GM18870 (cell line): ENCODE data around the gene NOL9.
"Not testable (repeated sequence)": the region's sequence is repeated elsewhere in the genome, so short reads cannot be mapped to it uniquely, and the experiment has no call there.

Source experiments
- ATAC-seq: cut with Tn5 transposase; IDR thresholded peaks from one replicate; pipeline ENCODE4 v1.9.1; 2021; ENCODE audit warnings: moderate library complexity; ENCODE audit not compliant: unreplicated experiment

NOL9 gene

GRCh38 chr1:6574025-6574620 lies 19.8 kb upstream of the NOL9 start:
- ATAC-seq: no peak

GRCh38 chr1:6572653-6573383 lies 18.5 kb upstream of the NOL9 start:
- ATAC-seq: no peak

DNA sequence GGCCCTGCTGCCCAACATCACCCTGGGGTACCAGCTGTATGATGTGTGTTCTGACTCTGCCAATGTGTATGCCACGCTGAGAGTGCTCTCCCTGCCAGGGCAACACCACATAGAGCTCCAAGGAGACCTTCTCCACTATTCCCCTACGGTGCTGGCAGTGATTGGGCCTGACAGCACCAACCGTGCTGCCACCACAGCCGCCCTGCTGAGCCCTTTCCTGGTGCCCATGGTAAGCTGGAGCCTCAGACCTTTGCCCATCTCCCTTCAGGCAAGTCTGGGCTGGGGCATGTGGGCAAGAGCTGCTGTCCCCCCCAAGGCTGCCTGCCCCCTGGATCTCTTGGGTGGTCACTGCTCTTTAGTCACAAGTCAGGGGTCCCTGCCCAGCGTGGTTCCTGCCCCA lies 16.7 kb upstream of the NOL9 start:
- no peak for ATAC-seq

DNA sequence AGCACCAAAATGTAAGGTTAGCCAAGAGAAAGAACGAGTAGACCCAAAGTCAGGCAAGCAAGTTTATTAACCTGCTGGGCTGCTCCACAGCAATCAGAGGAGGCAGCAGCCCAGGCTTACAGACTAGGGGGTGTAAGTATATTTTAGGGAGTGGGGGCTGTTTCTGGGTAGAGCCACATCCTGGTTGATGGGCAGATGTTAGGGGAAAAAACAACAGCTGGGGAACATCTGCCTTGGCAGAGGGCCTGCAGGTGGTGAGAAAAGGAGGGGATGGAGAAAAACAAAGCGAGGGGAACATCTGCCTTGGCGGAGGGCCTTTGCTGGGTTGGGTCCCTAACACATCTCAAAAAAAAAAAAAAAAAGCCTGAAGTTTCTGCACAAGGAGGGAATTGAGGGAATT lies 15.8 kb upstream of the NOL9 start:
- no peak for ATAC-seq

GRCh38 chr1:6569033-6569432 lies 14.7 kb upstream of the NOL9 start:
- no peak for ATAC-seq

GRCh38 chr1:6560267-6560666 lies 6.0 kb upstream of the NOL9 start:
- ATAC-seq: no peak

GRCh38 chr1:6559161-6559560 lies 4.8 kb upstream of the NOL9 start:
- not testable (repeated sequence) for ATAC-seq

DNA sequence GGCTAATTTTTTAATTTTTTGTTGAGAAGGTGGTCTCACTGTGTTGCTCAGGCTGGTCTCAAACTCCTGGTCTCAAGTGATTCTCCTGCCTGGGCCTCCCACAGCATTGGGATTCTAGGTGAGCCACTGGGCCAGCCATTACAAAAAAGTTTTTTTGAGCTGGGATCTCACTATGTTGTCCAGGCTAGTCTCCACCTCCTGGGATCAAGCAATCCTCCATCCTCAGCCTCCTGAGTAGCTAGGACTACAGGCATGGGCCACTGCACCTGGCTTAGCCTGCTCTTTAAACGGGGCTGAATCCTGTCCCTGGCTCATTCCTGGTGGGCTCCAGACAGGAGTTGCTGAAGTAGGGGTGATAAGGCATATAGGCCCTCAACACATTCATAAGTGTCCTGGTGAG lies 3.3 kb upstream of the NOL9 start:
- ATAC-seq: no peak

GRCh38 chr1:6554907-6555778 lies 830 bp upstream of the NOL9 start, which contains the start of gene TAS1R1:
Gene TAS1R1, plus strand, starts transcription at chr1:6555307. Its CDS starts 67 bp downstream, at chr1:6555374.
- no peak for ATAC-seq

GRCh38 chr1:6547301-6547700 lies 7.0 kb downstream of the NOL9 start:
- no peak for ATAC-seq

DNA sequence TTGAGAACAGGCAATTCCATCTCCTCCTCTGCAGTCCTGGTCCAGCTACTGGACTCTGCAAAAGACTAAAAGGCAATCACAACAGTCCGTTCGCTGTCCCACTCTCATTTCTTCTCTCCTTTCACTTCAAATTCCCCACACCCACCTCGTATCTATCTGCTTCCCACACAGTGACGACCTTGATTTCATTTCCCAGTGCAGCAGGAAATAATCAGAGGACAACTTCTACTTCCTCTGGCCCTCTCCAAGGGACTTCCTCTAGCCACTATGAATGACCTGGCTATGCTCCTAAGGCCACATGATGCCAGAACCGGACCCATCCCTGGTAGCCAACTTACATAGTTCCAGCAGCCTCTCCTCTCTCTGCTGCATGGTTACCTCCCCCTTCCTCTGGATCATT lies 8.0 kb downstream of the NOL9 start:
- no peak for ATAC-seq

DNA sequence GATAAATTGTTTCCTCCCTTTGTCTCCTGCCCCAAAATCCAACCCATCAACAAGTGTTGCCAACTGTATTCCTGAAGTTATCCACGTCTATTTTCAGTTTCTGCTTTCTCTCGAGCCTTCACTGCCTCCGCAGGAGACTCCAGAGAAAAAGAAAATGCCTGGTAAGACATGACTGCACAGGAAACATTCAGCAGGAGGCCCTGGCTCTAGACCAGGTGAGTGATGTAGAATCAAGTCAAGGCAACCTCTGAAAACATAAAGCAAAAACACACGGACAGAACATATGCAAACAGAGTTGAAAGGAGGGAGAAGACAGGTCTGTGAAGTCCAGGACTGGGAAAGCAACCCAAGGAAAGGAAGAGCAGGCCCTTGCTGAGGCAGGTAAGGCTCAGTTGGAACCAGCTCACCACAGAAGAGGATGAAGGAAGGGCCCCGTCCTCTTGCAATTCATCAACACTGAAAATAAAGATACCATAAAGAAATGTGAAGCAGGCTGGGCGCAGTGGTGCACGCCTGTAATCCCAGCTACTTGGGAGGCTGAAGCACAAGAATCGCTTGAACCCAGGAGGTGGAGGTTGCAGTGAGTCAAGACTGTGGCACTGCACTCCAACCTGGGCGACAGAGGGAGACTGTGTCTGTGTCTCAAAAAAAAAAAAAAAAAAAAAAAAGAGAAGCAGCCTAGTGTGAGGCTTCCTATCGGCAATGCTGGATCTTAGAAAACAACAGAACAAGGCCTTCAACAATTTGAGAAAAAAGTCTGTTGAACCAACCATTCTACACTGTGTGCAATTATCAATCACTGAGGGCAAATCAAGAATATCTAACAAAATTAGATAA lies 8.8 kb downstream of the NOL9 start:
- no peak for ATAC-seq

- no peak for ATAC-seq
Measured at GRCh38 chr1:6544831-6545230, 9.5 kb downstream of the NOL9 start.

GRCh38 chr1:6538956-6539355 lies 15.4 kb downstream of the NOL9 start:
- no peak for ATAC-seq

- ATAC-seq: no peak
Measured at GRCh38 chr1:6536291-6536690, 18.0 kb downstream of the NOL9 start.

DNA sequence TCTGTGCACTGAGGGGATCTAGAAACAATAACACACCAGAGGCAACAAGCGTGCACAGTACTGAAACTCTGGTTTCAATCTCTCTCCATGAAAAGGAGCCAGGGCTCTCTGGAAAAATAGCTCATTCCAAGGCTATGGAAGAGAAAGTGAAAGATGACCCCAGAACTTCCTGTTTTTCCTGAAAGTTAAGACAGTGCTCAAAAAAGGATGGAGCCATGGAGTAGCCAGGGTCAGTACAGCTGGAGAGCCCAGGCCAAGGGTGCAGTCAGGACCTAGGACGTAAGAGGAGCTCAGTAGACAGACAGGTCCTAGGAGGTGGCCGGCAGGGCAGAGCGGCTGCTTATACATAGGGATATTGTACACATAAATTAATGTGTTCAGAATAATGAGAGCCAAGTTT lies 19.1 kb downstream of the NOL9 start:
- ATAC-seq: no peak

- no peak for ATAC-seq
Measured at GRCh38 chr1:6534248-6534822, 20.0 kb downstream of the NOL9 start.

- no peak for ATAC-seq
Measured at GRCh38 chr1:6531996-6532395, 22.3 kb downstream of the NOL9 start.

- no peak for ATAC-seq
Measured at GRCh38 chr1:6530504-6531160, 23.7 kb downstream of the NOL9 start.

DNA sequence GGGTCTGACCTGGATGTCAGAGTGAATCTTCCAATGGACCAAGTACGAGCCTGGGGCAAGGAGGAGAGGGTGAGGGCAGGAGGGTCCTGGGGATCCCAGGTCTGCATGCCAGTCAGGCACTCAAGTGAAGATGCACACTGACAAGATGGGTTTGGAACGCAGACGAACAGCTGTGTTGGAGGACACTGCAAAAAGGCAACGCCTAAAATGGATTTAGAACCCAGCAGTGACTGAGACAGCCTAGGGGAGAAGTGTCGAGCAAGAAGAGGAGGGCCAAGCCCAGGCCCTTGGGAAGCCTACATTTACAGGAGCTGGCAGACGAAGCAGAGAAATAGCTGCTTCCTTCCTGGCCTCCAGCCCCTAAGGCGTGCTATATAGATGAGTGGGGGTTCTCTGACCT lies 25.8 kb downstream of the NOL9 start:
- ATAC-seq: no peak
